K562 (cell line): Measurements from ENCODE around the gene SLC25A21. TPM values are rescaled to one million over a fixed set of nuclear protein-coding genes. Genes with fewer than 3 reads are reported as not detected.

Source experiments
- ATAC-seq: fragments of 200-7000 bp; cut with Tn5 transposase; 3 replicates; pipeline ENCODE4 v1.9.1; 2020; ENCODE audit warnings: moderate library complexity
- BruUV-seq: library from RNA; stranded (reverse); fragments of 400-500 nt; replicated peaks from 2 replicates; lab custom pipeline; 2021; lab: Mats Ljungman, UMichigan
- CTCF ChIA-PET: fragments of 300-600 bp; formaldehyde crosslinking; extraction: SDS; loops from one replicate; lab custom pipeline; 2021; ENCODE audit warnings: low intra/inter-chr PET ratio; lab: Yijun Ruan, JAX
- POLR2A ChIA-PET: fragments of 300-600, 350-650 bp; sonication (Branson Sonifier 250); formaldehyde crosslinking; extraction: SDS; loops from one replicate; lab custom pipeline; 2021; ENCODE audit warnings: antibody characterized with exemption, inconsistent platforms; lab: Yijun Ruan, JAX
- DNase-seq, 4 experiments: peaks; one replicate each; pipeline versions ENCODE4 v3.0.0 to v3.0.0-alpha.2; 2011 to 2018; ENCODE audit warnings: low spot score in 3 of 4, mixed read lengths in 3 of 4; ENCODE audit errors: extremely low read depth in 1 of 4
- FAIRE-seq: peaks from 2 replicates; lab custom pipeline; 2011; peaks lifted over from hg19 to GRCh38; lab: Jason Lieb, UNC
- H2AFZ ChIP-seq: 2 replicates; pipeline ENCODE4 v1.6.0; 2011; ENCODE audit warnings: low read depth, low read length, control low read depth, inconsistent platforms
- H3K27ac ChIP-seq: fragments of 200-600 bp; 3 replicates; pipeline ENCODE4 v1.8.0; 2011; ENCODE audit warnings: low read depth, mild to moderate bottlenecking, control low read depth, inconsistent platforms, low read length, moderate library complexity, mixed read lengths; ENCODE audit errors: extremely low read depth
- H3K27me3 ChIP-seq, 2 experiments: fragments of 300-600 bp in 1 of 2; 2 replicates in 1 of 2; 3 replicates in 1 of 2; pipeline versions ENCODE4 v1.6.0 to v1.8.0; 2011; ENCODE audit warnings: inconsistent platforms in 2 of 2, low read length in 2 of 2, mild to moderate bottlenecking in 1 of 2, mixed read lengths in 1 of 2, moderate library complexity in 1 of 2; ENCODE audit not compliant: control insufficient read depth in 2 of 2, insufficient read depth in 2 of 2
- H3K36me3 ChIP-seq: fragments of 300-600 bp; 3 replicates; pipeline ENCODE4 v1.8.0; 2011; ENCODE audit warnings: mild to moderate bottlenecking, low read length, inconsistent platforms; ENCODE audit not compliant: control insufficient read depth, insufficient read depth
- H3K4me1 ChIP-seq, 2 experiments: fragments of 200-600 bp in 1 of 2; replicated peaks in 1 of 2; 2 replicates in 1 of 2; 3 replicates in 1 of 2; pipeline versions ENCODE4 v1.5.1 to v1.8.0; 2011; ENCODE audit warnings: inconsistent platforms in 2 of 2, low read length in 2 of 2, mild to moderate bottlenecking in 1 of 2, mixed read lengths in 1 of 2, moderate library complexity in 1 of 2; ENCODE audit not compliant: control insufficient read depth in 2 of 2, insufficient read depth in 2 of 2
- H3K4me2 ChIP-seq: 2 replicates; pipeline ENCODE4 v1.6.1; 2011; ENCODE audit warnings: low read length, control low read depth, inconsistent platforms, mixed read lengths; ENCODE audit not compliant: insufficient read depth
- H3K4me3 ChIP-seq: fragments of 200-600 bp; sonication (generic), shearing (Covaris generic); 2 replicates; pipeline ENCODE4 v1.5.1; 2016; ENCODE audit warnings: control low read depth, inconsistent platforms
- H3K79me2 ChIP-seq: fragments of 200-600 bp; 3 replicates; pipeline ENCODE4 v1.8.0; 2011; ENCODE audit warnings: low read length, inconsistent platforms; ENCODE audit not compliant: control insufficient read depth, insufficient read depth
- H3K9ac ChIP-seq, 2 experiments: 2 replicates each; pipeline versions ENCODE4 v1.6.0 to v1.6.1; 2011; ENCODE audit warnings: low read depth in 2 of 2, low read length in 2 of 2, control low read depth in 1 of 2, inconsistent platforms in 1 of 2, mild to moderate bottlenecking in 1 of 2, mixed read lengths in 1 of 2; ENCODE audit not compliant: insufficient read depth in 1 of 2
- H3K9me1 ChIP-seq: one replicate; pipeline ENCODE4 v1.6.0; 2011; ENCODE audit warnings: inconsistent platforms, mild to moderate bottlenecking, low read length, moderate library complexity; ENCODE audit not compliant: control insufficient read depth, insufficient read depth
- H3K9me3 ChIP-seq: replicated peaks from 2 replicates; pipeline ENCODE4 v1.5.1; 2011; ENCODE audit warnings: low read depth, low read length, inconsistent platforms; ENCODE audit not compliant: control insufficient read depth, insufficient read depth
- H4K20me1 ChIP-seq: replicated peaks from 2 replicates; pipeline ENCODE4 v1.6.1; 2011; ENCODE audit warnings: low read length, inconsistent platforms, mixed read lengths; ENCODE audit not compliant: control insufficient read depth, insufficient read depth
- CBX1 ChIP-seq: sonication (generic); IDR thresholded peaks from 2 replicates; pipeline ENCODE4 v1.6.1; 2016; ENCODE audit warnings: antibody characterized with exemption, low read depth, mild to moderate bottlenecking
- CEBPB ChIP-seq: fragments of 450-650 bp; IDR thresholded peaks from 2 replicates; pipeline ENCODE4 v1.6.1; 2016; ENCODE audit warnings: missing genetic modification characterization, missing compliant biosample characterization
- HCFC1 ChIP-seq: IDR thresholded peaks from 2 replicates; pipeline ENCODE4 v1.6.1; 2012; ENCODE audit warnings: low read depth, low read length, improper control_type of control experiment
- HLTF ChIP-seq: fragments of 450-650 bp; IDR thresholded peaks from 2 replicates; pipeline ENCODE4 v1.6.1; 2016
- KDM4B ChIP-seq, 2 experiments: fragments of 450-650 bp in 1 of 2; sonication (generic) in 1 of 2; IDR thresholded peaks; 2 replicates each; pipeline ENCODE4 v1.6.1; 2016 to 2017; ENCODE audit warnings: borderline replicate concordance in 2 of 2, antibody characterized with exemption in 1 of 2, low read depth in 1 of 2, mild to moderate bottlenecking in 1 of 2
- MCM2 ChIP-seq: fragments of 450-650 bp; IDR thresholded peaks from 2 replicates; pipeline ENCODE4 v1.6.1; 2017; ENCODE audit warnings: low read depth, mild to moderate bottlenecking
- PCBP2 ChIP-seq: fragments of 200-400 bp; formaldehyde crosslinking; IDR thresholded peaks from 2 replicates; pipeline ENCODE4 v1.6.1; 2018; ENCODE audit warnings: low read length, low read depth, mild to moderate bottlenecking, moderate library complexity; ENCODE audit not compliant: poor library complexity, severe bottlenecking
- ZFP36 ChIP-seq: fragments of 150-350 bp; IDR thresholded peaks from 2 replicates; pipeline ENCODE4 v1.6.1; 2018; ENCODE audit warnings: low read length, low read depth; ENCODE audit not compliant: partially characterized antibody
- ZNF778 ChIP-seq: fragments of 450-650 bp; formaldehyde crosslinking; IDR thresholded peaks from 2 replicates; pipeline ENCODE4 v1.4.0; 2020; ENCODE audit warnings: mild to moderate bottlenecking, moderate library complexity
- WGBS: fragments of 100-300 bp; shearing (Covaris generic); methylation state at CpG from one replicate; pipeline ENCODE4 v1.1.6; 2016; ENCODE audit warnings: low coverage, mixed read lengths; ENCODE audit not compliant: insufficient coverage; ENCODE audit errors: missing lambda C conversion rate; 5-methylcytosine and 5-hydroxymethylcytosine counted together
- in situ Hi-C: fragments of 300-500 bp; cut with MboI; formaldehyde crosslinking; loops from 4 replicates; pipeline ENCODE4 v1.15.0; 2018; ENCODE audit warnings: inconsistent platforms, mixed read lengths
- intact Hi-C: fragments of 100-400 bp; cut with micrococcal nuclease; formaldehyde crosslinking; loops from 2 replicates; pipeline ENCODE4 v1.14.2; 2022
- polyA plus RNA-seq, 8 experiments: library from polyadenylated mRNA; depleted of rRNA in 4 of 8; stranded (reverse) in 5 of 8; unstranded in 3 of 8; fragments of >200 nt; fragmentation: Nextera tagmentation in 2 of 8; fragmentation: Illumina TruSeq in 1 of 8; extraction: Ambion mirVana in 2 of 8; extraction: Trizol in 1 of 8; gene quantifications; 2 replicates each; pipeline versions ENCODE4 v1.2.1 to v1.2.3, GENCODE V29; 2011 to 2014; ENCODE audit warnings: inconsistent platforms in 1 of 8, missing spikeins in 1 of 8
- total RNA-seq, 7 experiments: library from RNA; depleted of rRNA in 6 of 7; stranded (reverse); fragments of >200 nt in 6 of 7; fragmentation: Illumina TruSeq in 2 of 7; extraction: Trizol in 2 of 7; gene quantifications; 2 replicates each; pipeline versions ENCODE4 v1.2.1 to v1.2.3, GENCODE V29; 2011 to 2021; ENCODE audit warnings: low replicate concordance in 1 of 7

Gene SLC25A21
- total and polyA plus RNA-seq, 9 of the 15 experiments (the other 6 are each of a cell fraction or from before 2014, with no cell fraction given): 15.2 to 46.7 (median 28.7) TPM

- ChIA-PET CTCF (no interaction called here), POLR2A (no interaction called here)
- no peak for TF ChIP-seq MCM2
- no peak for TF ChIP-seq ZNF778 (CRISPR knock-in tag)
- no peak for TF ChIP-seq HLTF
- TF ChIP-seq CBX1: no peak
- TF ChIP-seq CEBPB (tag): no peak
- no peak for TF ChIP-seq HCFC1
- no peak for TF ChIP-seq ZFP36
- TF ChIP-seq KDM4B (IDR thresholded peaks at IDR 0.05; ENCODE audit: borderline replicate concordance in 2 of 2, low read depth in 1 of 2): no peak
- TF ChIP-seq PCBP2: no peak
- Histone ChIP-seq H3K9me3 (no peaks in the 10 kb centered on the region), H3K36me3 (no peaks in the 10 kb centered on the region), H3K4me3 (no peak overlapping the region), H3K79me2 (no peaks in the 10 kb centered on the region), H3K4me1 (no peaks in the 10 kb centered on the region; a peak in 2 of 5 replicates), H3K9me1 (no peaks in the 10 kb centered on the region), H3K27me3 (no peaks in the 10 kb centered on the region), H2AFZ (no peak overlapping the region), H3K4me2 (no peak overlapping the region), H3K27ac (no peak overlapping the region), H4K20me1 (0 out of 2 replicates have a peak, but pooled peaks cover 3% of the 10 kb centered on the region), H3K9ac (no peak overlapping the region)
- ATAC-seq (no peak), DNase-seq (no peak), FAIRE-seq (no peak)
- intact Hi-C loops: no loop called here
- 61% methylated on average over 4 of the region's 4 CpGs for WGBS
- BruUV-seq: no TSS peak
- in situ Hi-C loops: no loop called here
Measured at GRCh38 chr14:37047996-37048395, 124.4 kb downstream of the SLC25A21 start.
